ENCODE measurements around the gene JMJD1C.

The JMJD1C gene

DNA sequence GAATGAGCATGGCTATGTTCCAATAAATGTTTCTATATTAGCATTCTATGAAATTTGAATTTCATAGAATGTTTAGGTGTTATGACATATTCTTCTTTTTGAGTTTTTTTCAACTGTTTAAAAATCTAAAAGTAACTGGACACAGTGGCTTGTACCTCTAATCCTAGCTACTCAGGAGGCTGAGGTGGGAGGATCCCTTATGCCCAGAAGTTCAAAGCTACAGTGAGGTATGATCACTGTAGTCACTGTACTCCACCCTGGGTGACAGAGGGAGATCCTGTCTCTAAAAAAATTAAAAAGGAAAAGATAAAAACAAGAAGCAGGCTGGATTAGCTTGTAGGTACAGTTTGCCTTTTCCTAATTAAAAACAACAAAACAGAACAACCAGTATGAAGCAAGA is 237.5 kb downstream of the JMJD1C start:
- no peaks in the 10 kb centered on the region for H3K9me3 ChIP-seq (ENCODE audit: control insufficient read depth, low read length)
- H3K27me3 ChIP-seq (replicated peaks; ENCODE audit: control insufficient read depth, insufficient read depth, low read length): no peaks in the 10 kb centered on the region
- H3K4me3 ChIP-seq (ENCODE audit: low read length): no peak overlapping the region
- H3K9ac ChIP-seq (ENCODE audit: low read length): no peak overlapping the region
- H3K36me3 ChIP-seq (ENCODE audit: control insufficient read depth, insufficient read depth, low read length, severe bottlenecking): no peaks in the 10 kb centered on the region
- peaks cover 13% of the 10 kb centered on the region for H3K4me1 ChIP-seq (ENCODE audit: control insufficient read depth, insufficient read depth, low read length)
- DNase-seq (ENCODE audit: low read depth): no peak

- no peaks in the 10 kb centered on the region for H3K9me3 ChIP-seq (ENCODE audit: control insufficient read depth, low read length)
- DNase-seq (ENCODE audit: low read depth): no peak
Measured at GRCh38 chr10:63227207-63227895, 238.4 kb downstream of the JMJD1C start.

DNA sequence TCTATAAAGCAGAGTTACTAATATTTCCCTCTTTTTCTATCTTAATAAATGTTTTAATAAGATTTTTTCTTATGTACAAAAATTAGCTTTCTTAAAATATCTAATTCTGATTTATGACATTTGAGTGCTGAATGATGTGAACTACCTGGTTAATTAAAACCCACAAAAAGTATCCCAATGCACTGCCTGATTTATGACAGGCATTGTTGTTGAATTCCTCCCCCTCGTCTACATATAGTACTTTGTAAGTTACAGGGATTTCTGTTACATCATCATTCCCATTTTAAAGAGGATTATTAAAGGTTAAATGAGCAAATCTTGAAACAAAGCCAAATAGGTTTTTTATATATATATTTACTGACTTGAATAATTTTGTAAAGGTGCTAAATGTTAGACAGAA is 241.5 kb downstream of the JMJD1C start:
- no peak overlapping the region for H3K4me3 ChIP-seq (ENCODE audit: low read length)
- no peaks in the 10 kb centered on the region for H3K9me3 ChIP-seq (ENCODE audit: control insufficient read depth, low read length)
- H3K9ac ChIP-seq (ENCODE audit: low read length): no peak overlapping the region
- H3K4me1 ChIP-seq (ENCODE audit: control insufficient read depth, insufficient read depth, low read length): peaks cover 9% of the 10 kb centered on the region
- DNase-seq (ENCODE audit: low read depth): no peak
- no peaks in the 10 kb centered on the region for H3K36me3 ChIP-seq (ENCODE audit: control insufficient read depth, insufficient read depth, low read length, severe bottlenecking)
- H3K27me3 ChIP-seq (replicated peaks; ENCODE audit: control insufficient read depth, insufficient read depth, low read length): no peaks in the 10 kb centered on the region

More at GRCh38 chr10:63227207-63227895, 238.4 kb downstream of the JMJD1C start:
- no peak overlapping the region for H3K4me3 ChIP-seq (ENCODE audit: low read length)
- H3K9ac ChIP-seq (ENCODE audit: low read length): no peak overlapping the region
- H3K36me3 ChIP-seq (ENCODE audit: control insufficient read depth, insufficient read depth, low read length, severe bottlenecking): no peaks in the 10 kb centered on the region
- no peaks in the 10 kb centered on the region for H3K27me3 ChIP-seq (replicated peaks; ENCODE audit: control insufficient read depth, insufficient read depth, low read length)
- H3K4me1 ChIP-seq (ENCODE audit: control insufficient read depth, insufficient read depth, low read length): peaks cover 9% of the 10 kb centered on the region

- Histone ChIP-seq H3K27me3 (replicated peaks; ENCODE audit: control insufficient read depth, insufficient read depth, low read length) (no peaks in the 10 kb centered on the region), H3K4me1 (ENCODE audit: control insufficient read depth, insufficient read depth, low read length) (peaks cover 8% of the 10 kb centered on the region), H3K9me3 (ENCODE audit: control insufficient read depth, low read length) (no peaks in the 10 kb centered on the region), H3K36me3 (ENCODE audit: control insufficient read depth, insufficient read depth, low read length, severe bottlenecking) (no peaks in the 10 kb centered on the region), H3K4me3 (ENCODE audit: low read length) (no peak overlapping the region), H3K9ac (ENCODE audit: low read length) (no peak overlapping the region)
- DNase-seq (ENCODE audit: low read depth): no peak
Measured at GRCh38 chr10:63221950-63222349, 243.8 kb downstream of the JMJD1C start.

- Histone ChIP-seq H3K9me3 (ENCODE audit: control insufficient read depth, low read length) (no peaks in the 10 kb centered on the region), H3K27me3 (replicated peaks; ENCODE audit: control insufficient read depth, insufficient read depth, low read length) (no peaks in the 10 kb centered on the region), H3K4me3 (ENCODE audit: low read length) (no peak overlapping the region), H3K36me3 (ENCODE audit: control insufficient read depth, insufficient read depth, low read length, severe bottlenecking) (peaks cover 7% of the 10 kb centered on the region), H3K4me1 (ENCODE audit: control insufficient read depth, insufficient read depth, low read length) (peaks cover 10% of the 10 kb centered on the region), H3K9ac (ENCODE audit: low read length) (no peak overlapping the region)
- no peak for DNase-seq (ENCODE audit: low read depth)
Measured at GRCh38 chr10:63219749-63220148, 246.0 kb downstream of the JMJD1C start.

DNA sequence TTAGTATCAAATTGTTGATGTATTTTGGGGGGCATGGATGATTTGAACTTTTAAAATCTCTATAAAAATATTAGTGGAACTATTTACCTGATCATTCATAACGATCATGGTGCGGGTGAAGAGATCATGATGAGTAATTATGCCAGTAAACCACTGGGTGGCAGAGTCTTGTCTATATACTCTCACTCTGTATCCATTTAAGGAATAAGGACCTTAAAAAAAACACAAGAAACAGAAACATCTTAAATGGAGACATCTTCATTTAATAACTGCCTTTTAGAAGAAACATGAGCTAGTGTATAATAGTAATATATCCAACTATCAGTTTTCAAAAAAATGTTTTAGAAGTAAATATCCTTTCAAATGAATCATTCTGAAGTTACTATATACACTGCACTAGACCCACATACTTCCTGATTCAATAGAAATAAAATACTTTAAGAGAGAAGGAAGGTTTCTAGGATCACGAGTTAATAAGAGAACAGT is 248.6 kb downstream of the JMJD1C start:
- no peak overlapping the region for H3K4me3 ChIP-seq (ENCODE audit: low read length)
- H3K9ac ChIP-seq (ENCODE audit: low read length): no peak overlapping the region
- H3K27me3 ChIP-seq (replicated peaks; ENCODE audit: control insufficient read depth, insufficient read depth, low read length): no peaks in the 10 kb centered on the region
- H3K9me3 ChIP-seq (ENCODE audit: control insufficient read depth, low read length): no peaks in the 10 kb centered on the region
- DNase-seq (ENCODE audit: low read depth): peak; percentile 85
- peaks cover 10% of the 10 kb centered on the region for H3K4me1 ChIP-seq (ENCODE audit: control insufficient read depth, insufficient read depth, low read length)
- peaks cover 27% of the 10 kb centered on the region for H3K36me3 ChIP-seq (ENCODE audit: control insufficient read depth, insufficient read depth, low read length, severe bottlenecking)

DNA sequence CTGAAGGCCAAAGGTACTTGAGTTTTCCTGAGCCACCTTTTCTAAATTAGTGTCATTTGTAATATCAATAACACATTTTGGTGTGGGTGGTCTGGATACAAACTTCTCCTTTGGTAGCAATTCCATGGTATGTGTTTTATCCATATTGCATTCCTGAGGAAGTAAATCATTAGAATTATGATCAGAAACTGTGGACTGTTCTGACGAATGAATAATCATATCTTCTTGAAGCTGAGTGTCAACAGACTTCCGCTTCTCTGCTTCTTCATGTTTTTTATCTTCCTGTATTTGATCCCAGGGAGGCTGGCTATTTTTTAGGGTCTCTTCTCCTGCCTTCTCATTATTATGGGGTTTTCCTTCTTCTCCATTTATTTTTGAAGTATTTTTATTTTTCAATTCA is 251.2 kb downstream of the JMJD1C start:
- Histone ChIP-seq H3K27me3 (replicated peaks; ENCODE audit: control insufficient read depth, insufficient read depth, low read length) (no peaks in the 10 kb centered on the region), H3K4me3 (ENCODE audit: low read length) (no peak overlapping the region), H3K9ac (ENCODE audit: low read length) (no peak overlapping the region), H3K4me1 (ENCODE audit: control insufficient read depth, insufficient read depth, low read length) (peaks cover 15% of the 10 kb centered on the region), H3K36me3 (ENCODE audit: control insufficient read depth, insufficient read depth, low read length, severe bottlenecking) (peaks cover 40% of the 10 kb centered on the region), H3K9me3 (ENCODE audit: control insufficient read depth, low read length) (no peaks in the 10 kb centered on the region)
- DNase-seq (ENCODE audit: low read depth): no peak

DNA sequence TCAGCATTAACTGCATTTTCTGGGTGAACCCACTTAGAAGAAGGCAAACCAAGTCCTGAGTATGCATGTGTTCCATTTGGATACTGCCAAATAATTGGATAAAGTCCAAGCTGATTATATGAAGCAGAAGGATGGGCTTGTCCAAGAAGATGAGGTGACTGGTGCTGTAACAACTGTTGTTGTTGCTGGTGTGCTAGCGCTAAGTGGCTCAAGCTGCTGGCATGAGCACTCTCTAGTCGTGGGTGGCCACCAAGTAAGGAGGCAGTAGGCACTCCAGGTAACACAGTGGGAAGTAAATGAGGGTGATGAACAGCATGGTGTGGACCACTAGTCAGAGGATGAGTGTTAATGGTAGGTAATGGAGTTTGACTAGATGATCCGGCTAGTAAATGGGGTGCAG is 252.3 kb downstream of the JMJD1C start:
- H3K36me3 ChIP-seq (ENCODE audit: control insufficient read depth, insufficient read depth, low read length, severe bottlenecking): peaks cover 40% of the 10 kb centered on the region
- DNase-seq (ENCODE audit: low read depth): no peak

GRCh38 chr10:63210611-63211196 is 255.1 kb downstream of the JMJD1C start:
- no peak for DNase-seq (ENCODE audit: low read depth)
- Histone ChIP-seq H3K4me3 (ENCODE audit: low read length) (no peak overlapping the region), H3K4me1 (ENCODE audit: control insufficient read depth, insufficient read depth, low read length) (peaks cover 29% of the 10 kb centered on the region), H3K27me3 (replicated peaks; ENCODE audit: control insufficient read depth, insufficient read depth, low read length) (no peaks in the 10 kb centered on the region), H3K9ac (ENCODE audit: low read length) (no peak overlapping the region), H3K36me3 (ENCODE audit: control insufficient read depth, insufficient read depth, low read length, severe bottlenecking) (peaks cover 53% of the 10 kb centered on the region), H3K9me3 (ENCODE audit: control insufficient read depth, low read length) (no peaks in the 10 kb centered on the region)

More for the DNA sequence above, 252.3 kb downstream of the JMJD1C start:
- H3K4me1 ChIP-seq (ENCODE audit: control insufficient read depth, insufficient read depth, low read length): peaks cover 19% of the 10 kb centered on the region
- H3K4me3 ChIP-seq (ENCODE audit: low read length): no peak overlapping the region
- H3K9me3 ChIP-seq (ENCODE audit: control insufficient read depth, low read length): no peaks in the 10 kb centered on the region
- H3K9ac ChIP-seq (ENCODE audit: low read length): no peak overlapping the region
- H3K27me3 ChIP-seq (replicated peaks; ENCODE audit: control insufficient read depth, insufficient read depth, low read length): no peaks in the 10 kb centered on the region

GRCh38 chr10:63209705-63210104 is 256.1 kb downstream of the JMJD1C start:
- H3K9me3 ChIP-seq (ENCODE audit: control insufficient read depth, low read length): no peaks in the 10 kb centered on the region
- no peak for DNase-seq (ENCODE audit: low read depth)
- peaks cover 30% of the 10 kb centered on the region for H3K4me1 ChIP-seq (ENCODE audit: control insufficient read depth, insufficient read depth, low read length)
- H3K4me3 ChIP-seq (ENCODE audit: low read length): no peak overlapping the region
- no peak overlapping the region for H3K9ac ChIP-seq (ENCODE audit: low read length)
- H3K36me3 ChIP-seq (ENCODE audit: control insufficient read depth, insufficient read depth, low read length, severe bottlenecking): peaks cover 50% of the 10 kb centered on the region
- H3K27me3 ChIP-seq (replicated peaks; ENCODE audit: control insufficient read depth, insufficient read depth, low read length): no peaks in the 10 kb centered on the region

- no peak overlapping the region for H3K9ac ChIP-seq (ENCODE audit: low read length)
- peaks cover 43% of the 10 kb centered on the region for H3K36me3 ChIP-seq (ENCODE audit: control insufficient read depth, insufficient read depth, low read length, severe bottlenecking)
- H3K4me3 ChIP-seq (ENCODE audit: low read length): no peak overlapping the region
- H3K27me3 ChIP-seq (replicated peaks; ENCODE audit: control insufficient read depth, insufficient read depth, low read length): no peaks in the 10 kb centered on the region
- H3K4me1 ChIP-seq (ENCODE audit: control insufficient read depth, insufficient read depth, low read length): peaks cover 33% of the 10 kb centered on the region
- DNase-seq (ENCODE audit: low read depth): peak; percentile 32
- no peaks in the 10 kb centered on the region for H3K9me3 ChIP-seq (ENCODE audit: control insufficient read depth, low read length)
Measured at GRCh38 chr10:63208986-63209385, 256.8 kb downstream of the JMJD1C start.

Measured in adipocyte (in vitro differentiated cells).